A673 (cell line): ENCODE data around the gene RFPL1.

Source experiments
- EZH2 ChIP-seq: fragments of 200-600 bp; sonication (generic); IDR thresholded peaks from 2 replicates; pipeline ENCODE4 v1.6.1; 2017; ENCODE audit warnings: borderline replicate concordance, low read depth, mild to moderate bottlenecking, mixed read lengths, antibody characterized with exemption, low read length; ENCODE audit not compliant: poor library complexity, severe bottlenecking
- TF ChIP-seq, protein P1 (sequence below): fragments of 300-800, 200-600 bp; sonication (generic); conservative IDR thresholded peaks from 2 replicates; pipeline ENCODE4 v1.5.1; 2017; ENCODE audit warnings: low read depth, mild to moderate bottlenecking, antibody characterized with exemption, low read length, moderate library complexity, mixed read lengths

- TF ChIP-seq, protein P1, sequence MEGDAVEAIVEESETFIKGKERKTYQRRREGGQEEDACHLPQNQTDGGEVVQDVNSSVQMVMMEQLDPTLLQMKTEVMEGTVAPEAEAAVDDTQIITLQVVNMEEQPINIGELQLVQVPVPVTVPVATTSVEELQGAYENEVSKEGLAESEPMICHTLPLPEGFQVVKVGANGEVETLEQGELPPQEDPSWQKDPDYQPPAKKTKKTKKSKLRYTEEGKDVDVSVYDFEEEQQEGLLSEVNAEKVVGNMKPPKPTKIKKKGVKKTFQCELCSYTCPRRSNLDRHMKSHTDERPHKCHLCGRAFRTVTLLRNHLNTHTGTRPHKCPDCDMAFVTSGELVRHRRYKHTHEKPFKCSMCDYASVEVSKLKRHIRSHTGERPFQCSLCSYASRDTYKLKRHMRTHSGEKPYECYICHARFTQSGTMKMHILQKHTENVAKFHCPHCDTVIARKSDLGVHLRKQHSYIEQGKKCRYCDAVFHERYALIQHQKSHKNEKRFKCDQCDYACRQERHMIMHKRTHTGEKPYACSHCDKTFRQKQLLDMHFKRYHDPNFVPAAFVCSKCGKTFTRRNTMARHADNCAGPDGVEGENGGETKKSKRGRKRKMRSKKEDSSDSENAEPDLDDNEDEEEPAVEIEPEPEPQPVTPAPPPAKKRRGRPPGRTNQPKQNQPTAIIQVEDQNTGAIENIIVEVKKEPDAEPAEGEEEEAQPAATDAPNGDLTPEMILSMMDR = no peak
- no peak for TF ChIP-seq EZH2
Measured at GRCh38 chr22:29454276-29454675, 15.9 kb downstream of the RFPL1 start.
